ENCODE measurements around the gene CCR6.

Gene CCR6

GRCh38 chr6:167137881-167138280, 15.0 kb downstream of the CCR6 start:
- CTCF ChIA-PET: no interaction called here
- no peak for TF ChIP-seq CTCF (IDR thresholded peaks at IDR 0.05; ENCODE audit: insufficient read depth, low read length, missing control alignments)
- no peak for DNase-seq (ENCODE audit: low read depth, low spot score)
- no peak overlapping the region for H3K4me3 ChIP-seq (ENCODE audit: low read depth, low read length)
- POLR2A ChIA-PET: no interaction called here

- ChIA-PET CTCF (no interaction called here), POLR2A (no interaction called here)
- no peak for DNase-seq (ENCODE audit: low read depth, low spot score)
- H3K4me3 ChIP-seq (ENCODE audit: low read depth, low read length): no peak overlapping the region
- TF ChIP-seq CTCF (IDR thresholded peaks at IDR 0.05; ENCODE audit: insufficient read depth, low read length, missing control alignments): no peak
Measured at GRCh38 chr6:167139761-167140160, 16.9 kb downstream of the CCR6 start.

- no peak for TF ChIP-seq CTCF (IDR thresholded peaks at IDR 0.05; ENCODE audit: insufficient read depth, low read length, missing control alignments)
- no peak overlapping the region for H3K4me3 ChIP-seq (ENCODE audit: low read depth, low read length)
- ChIA-PET CTCF (no interaction called here), POLR2A (no interaction called here)
- DNase-seq (ENCODE audit: low read depth, low spot score): no peak
Measured at GRCh38 chr6:167140589-167141474, 17.9 kb downstream of the CCR6 start.

GRCh38 chr6:167141667-167142432, 19.0 kb downstream of the CCR6 start:
- H3K4me3 ChIP-seq (ENCODE audit: low read depth, low read length): no peak overlapping the region
- peak; percentile 47 for TF ChIP-seq CTCF (IDR thresholded peaks at IDR 0.05; ENCODE audit: insufficient read depth, low read length, missing control alignments)
- CTCF ChIA-PET: no interaction called here
- POLR2A ChIA-PET: no interaction called here
- DNase-seq (ENCODE audit: low read depth, low spot score): no peak

GRCh38 chr6:167142433-167142761, 19.5 kb downstream of the CCR6 start:
- CTCF ChIA-PET: no interaction called here
- H3K4me3 ChIP-seq (ENCODE audit: low read depth, low read length): no peak overlapping the region
- POLR2A ChIA-PET: no interaction called here
- no peak for TF ChIP-seq CTCF (IDR thresholded peaks at IDR 0.05; ENCODE audit: insufficient read depth, low read length, missing control alignments)
- DNase-seq (ENCODE audit: low read depth, low spot score): no peak

GRCh38 chr6:167143041-167143440, 20.1 kb downstream of the CCR6 start:
- no peak for TF ChIP-seq CTCF (IDR thresholded peaks at IDR 0.05; ENCODE audit: insufficient read depth, low read length, missing control alignments)
- ChIA-PET CTCF (interaction anchor here (0.9 kb wide), 1 partner anchor 368 kb away, joined by 3 read pairs; no protein-coding TSS in a partner anchor), POLR2A (no interaction called here)
- H3K4me3 ChIP-seq (ENCODE audit: low read depth, low read length): no peak overlapping the region
- DNase-seq (ENCODE audit: low read depth, low spot score): no peak
